KG1 (cell line): ENCODE data around the gene SOX18.

Experiments used
- DNase-seq: peaks from one replicate; lab custom pipeline; 2025; lab: John Stamatoyannopoulos, UW

SOX18 gene

GRCh38 chr20:64051561-64052325, 2.3 kb upstream of the SOX18 start:
- no peak for DNase-seq

GRCh38 chr20:64051033-64051452, 1.6 kb upstream of the SOX18 start:
- no peak for DNase-seq

- no peak for DNase-seq
Measured at GRCh38 chr20:64050261-64051032, 1.0 kb upstream of the SOX18 start.

GRCh38 chr20:64049878-64050260, 430 bp upstream of the SOX18 start:
- no peak for DNase-seq

- no peak for DNase-seq
Measured at GRCh38 chr20:64048402-64049044, 916 bp downstream of the SOX18 start.

- DNase-seq, result no peak
Measured at GRCh38 chr20:64047968-64048401, 1.5 kb downstream of the SOX18 start.

GRCh38 chr20:64047046-64047389, 2.4 kb downstream of the SOX18 start:
- DNase-seq, result no peak

- DNase-seq, result no peak
Measured at GRCh38 chr20:64045346-64046011, 4.0 kb downstream of the SOX18 start.

- DNase-seq, result no peak
Measured at GRCh38 chr20:64044484-64045247, 4.8 kb downstream of the SOX18 start.

- no peak for DNase-seq
Measured at GRCh38 chr20:64043768-64044167, 5.7 kb downstream of the SOX18 start.

GRCh38 chr20:64042054-64042781, 7.2 kb downstream of the SOX18 start:
- no peak for DNase-seq

- no peak for DNase-seq
Measured at GRCh38 chr20:64041781-64042053, 7.7 kb downstream of the SOX18 start.

GRCh38 chr20:64041040-64041780, 8.2 kb downstream of the SOX18 start:
- no peak for DNase-seq

- DNase-seq, result no peak
Measured at GRCh38 chr20:64040231-64041039, 9.0 kb downstream of the SOX18 start.

GRCh38 chr20:64039293-64040160, 9.9 kb downstream of the SOX18 start:
- DNase-seq, result no peak

- DNase-seq, result peak; percentile 46
Measured at GRCh38 chr20:64038565-64039292, 10.7 kb downstream of the SOX18 start.

- DNase-seq, result no peak
Measured at GRCh38 chr20:64038224-64038564, 11.2 kb downstream of the SOX18 start.
